ENCODE results near the gene PRIMPOL.
"Not testable (repeated sequence)": the region's sequence is repeated elsewhere in the genome, so short reads cannot be mapped to it uniquely, and the experiment has no call there.

Gene PRIMPOL

GRCh38 chr4:184715526-184715925 lies 66.0 kb downstream of the PRIMPOL start:
- no peak for DNase-seq

GRCh38 chr4:184719407-184719806 lies 69.9 kb downstream of the PRIMPOL start:
- DNase-seq: no peak

GRCh38 chr4:184721254-184721653 lies 71.7 kb downstream of the PRIMPOL start:
- no peak for DNase-seq

GRCh38 chr4:184722798-184723197 lies 73.3 kb downstream of the PRIMPOL start:
- DNase-seq: no peak

DNA sequence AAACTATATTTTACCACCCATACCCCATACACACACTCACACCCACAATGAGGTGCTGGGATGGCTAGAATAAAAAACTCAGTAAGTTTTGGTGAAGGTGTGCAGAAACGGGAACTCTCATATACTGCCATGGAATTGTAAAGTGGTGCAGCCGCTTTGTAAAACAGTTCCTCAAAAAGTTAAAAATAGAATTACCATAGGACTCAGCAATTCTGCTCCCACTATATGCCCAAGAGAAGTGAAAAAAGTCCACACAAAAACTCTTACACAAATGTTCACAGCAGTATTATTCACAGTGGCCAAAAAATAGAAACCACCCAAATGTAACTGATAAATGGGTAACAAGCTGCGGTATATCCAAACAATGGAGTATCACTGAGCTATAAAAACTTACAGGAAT lies 77.9 kb downstream of the PRIMPOL start:
- no peak for DNase-seq

- no peak for DNase-seq
Observed at GRCh38 chr4:184728858-184729257, 79.3 kb downstream of the PRIMPOL start.

GRCh38 chr4:184729946-184730345 lies 80.4 kb downstream of the PRIMPOL start:
- no peak for DNase-seq

DNA sequence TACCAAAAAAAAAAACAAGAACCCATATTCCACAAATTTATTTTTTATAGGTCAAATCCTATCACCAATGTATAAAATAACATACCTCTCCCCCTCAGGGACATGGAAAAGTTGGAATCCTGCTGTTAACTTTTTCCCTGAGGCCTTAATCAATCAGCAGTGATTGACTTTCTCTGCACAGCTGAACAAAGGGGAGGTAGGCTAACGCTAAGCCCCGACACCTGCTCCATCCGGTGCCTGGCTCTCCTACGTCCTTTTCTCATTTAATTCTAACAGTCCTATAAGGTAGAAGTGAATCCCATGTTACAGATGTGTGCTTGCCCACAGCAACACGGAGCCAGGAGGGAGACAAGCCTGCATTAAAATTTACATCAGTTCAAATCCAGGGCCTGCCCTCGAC lies 81.5 kb downstream of the PRIMPOL start:
- no peak for DNase-seq

GRCh38 chr4:184732126-184732525 lies 82.6 kb downstream of the PRIMPOL start:
- no peak for DNase-seq

- peak; percentile 95 for DNase-seq
Observed at GRCh38 chr4:184733654-184734524, 84.4 kb downstream of the PRIMPOL start, which contains the start of gene CENPU. Gene CENPU, minus strand, starts transcription at chr4:184734096. Its CDS starts 34 bp downstream, at chr4:184734062.

- no peak for DNase-seq
Observed at GRCh38 chr4:184734758-184735157, 85.2 kb downstream of the PRIMPOL start.

DNA sequence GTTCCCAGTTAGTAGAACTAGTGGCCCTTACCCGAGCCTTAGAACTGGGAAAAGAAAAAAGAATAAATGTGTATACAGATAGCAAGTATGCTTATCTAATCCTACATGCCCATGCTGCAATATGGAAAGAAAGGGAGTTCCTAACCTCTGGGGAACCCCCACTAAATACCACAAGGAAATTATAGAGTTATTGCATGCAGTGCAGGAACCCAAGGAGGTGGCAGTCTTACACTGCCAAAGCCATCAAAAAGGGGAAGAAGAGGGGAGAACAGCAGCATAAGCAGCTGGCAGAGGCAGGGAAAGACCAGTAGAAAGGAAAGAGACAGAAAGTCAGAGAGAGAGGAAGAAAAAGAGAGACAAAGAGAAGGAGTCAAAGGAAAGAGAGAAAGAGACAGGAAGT lies 90.0 kb downstream of the PRIMPOL start:
- not testable (repeated sequence) for DNase-seq

GRCh38 chr4:184740980-184741391 lies 91.4 kb downstream of the PRIMPOL start:
- no peak for DNase-seq

DNA sequence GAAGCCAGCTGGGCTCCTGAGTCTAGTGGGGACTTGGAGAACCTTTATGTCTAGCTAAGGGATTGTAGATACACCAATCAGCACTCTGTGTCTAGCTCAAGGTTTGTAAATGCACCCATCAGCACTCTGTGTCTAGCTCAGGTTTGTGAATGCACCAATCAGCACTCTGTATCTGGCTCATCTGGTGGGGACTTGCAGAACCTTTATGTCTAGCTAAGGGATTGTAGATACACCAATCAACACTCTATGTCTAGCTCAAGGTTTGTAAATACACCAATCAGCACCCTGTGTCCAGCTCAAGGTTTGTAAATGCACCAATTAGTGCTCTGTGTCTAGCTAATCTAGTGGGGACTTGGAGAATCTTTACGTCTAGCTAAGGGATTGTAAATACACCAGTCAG lies 92.1 kb downstream of the PRIMPOL start:
- DNase-seq: not testable (repeated sequence)

GRCh38 chr4:184743650-184744049 lies 94.1 kb downstream of the PRIMPOL start:
- no peak for DNase-seq

- DNase-seq: no peak
Observed at GRCh38 chr4:184744236-184744635, 94.7 kb downstream of the PRIMPOL start.

Measured in NCI-H2107 (cell line).